ENCODE results near the gene SHTN1.

DNA sequence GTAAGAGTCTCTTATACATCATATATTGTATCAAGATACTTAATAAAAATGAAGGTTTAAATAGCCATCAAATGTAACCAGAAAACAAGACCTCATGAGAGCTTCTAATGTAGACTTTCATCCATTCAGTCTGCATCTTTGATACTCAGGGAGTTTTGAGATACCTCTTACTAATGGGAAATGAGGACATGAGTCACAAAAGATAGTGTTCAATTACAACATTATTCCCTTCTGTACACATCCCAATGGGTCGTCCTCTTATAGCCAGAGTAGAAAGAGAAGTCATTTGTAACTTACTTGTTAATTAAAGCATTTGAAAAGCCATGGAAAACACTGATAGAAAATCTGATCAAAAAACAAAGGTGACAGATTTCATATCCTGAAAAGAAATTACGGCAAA is 19.4 kb downstream of the SHTN1 start:
- TF ChIP-seq, protein P1, sequence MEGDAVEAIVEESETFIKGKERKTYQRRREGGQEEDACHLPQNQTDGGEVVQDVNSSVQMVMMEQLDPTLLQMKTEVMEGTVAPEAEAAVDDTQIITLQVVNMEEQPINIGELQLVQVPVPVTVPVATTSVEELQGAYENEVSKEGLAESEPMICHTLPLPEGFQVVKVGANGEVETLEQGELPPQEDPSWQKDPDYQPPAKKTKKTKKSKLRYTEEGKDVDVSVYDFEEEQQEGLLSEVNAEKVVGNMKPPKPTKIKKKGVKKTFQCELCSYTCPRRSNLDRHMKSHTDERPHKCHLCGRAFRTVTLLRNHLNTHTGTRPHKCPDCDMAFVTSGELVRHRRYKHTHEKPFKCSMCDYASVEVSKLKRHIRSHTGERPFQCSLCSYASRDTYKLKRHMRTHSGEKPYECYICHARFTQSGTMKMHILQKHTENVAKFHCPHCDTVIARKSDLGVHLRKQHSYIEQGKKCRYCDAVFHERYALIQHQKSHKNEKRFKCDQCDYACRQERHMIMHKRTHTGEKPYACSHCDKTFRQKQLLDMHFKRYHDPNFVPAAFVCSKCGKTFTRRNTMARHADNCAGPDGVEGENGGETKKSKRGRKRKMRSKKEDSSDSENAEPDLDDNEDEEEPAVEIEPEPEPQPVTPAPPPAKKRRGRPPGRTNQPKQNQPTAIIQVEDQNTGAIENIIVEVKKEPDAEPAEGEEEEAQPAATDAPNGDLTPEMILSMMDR (conservative IDR thresholded peaks at IDR 0.05 in 1 of 2, IDR thresholded peaks at IDR 0.05 in 1 of 2; ENCODE audit: low read depth in 1 of 2, low read length in 2 of 2): no peak
- no peak for TF ChIP-seq EZH2 (IDR thresholded peaks at IDR 0.05; ENCODE audit: low read length, missing control alignments)

Measured in fibroblast of lung (primary cell).